IMR-90 (cell line): Measurements from ENCODE around the gene CACNA2D3. TPM values are rescaled to one million over a fixed set of nuclear protein-coding genes. Genes with fewer than 3 reads are reported as not detected.

Experiments used
- ATAC-seq: fragments of 200-7000 bp; cut with Tn5 transposase; 2 replicates; pipeline ENCODE4 v1.9.1; 2020; ENCODE audit warnings: low read depth, mild to moderate bottlenecking, moderate library complexity
- BruUV-seq: library from RNA; stranded (reverse); fragments of 400-500 nt; replicated peaks from 2 replicates; lab custom pipeline; 2021; lab: Mats Ljungman, UMichigan
- CTCF ChIA-PET: fragments of 300-600 bp; formaldehyde crosslinking; extraction: SDS; loops from one replicate; lab custom pipeline; 2021; ENCODE audit warnings: antibody characterized with exemption; lab: Yijun Ruan, JAX
- POLR2A ChIA-PET: fragments of 300-600 bp; sonication (Branson Sonifier 250); formaldehyde crosslinking; loops from one replicate; lab custom pipeline; 2022; ENCODE audit warnings: antibody characterized with exemption; ENCODE audit not compliant: unreplicated experiment; lab: Charles Lee
- DNase-seq: peaks from one replicate; pipeline ENCODE4 v3.0.0; 2013
- H2AFZ ChIP-seq: replicated peaks from 2 replicates; pipeline ENCODE3; 2013; ENCODE audit warnings: low read length, mild to moderate bottlenecking; ENCODE audit not compliant: poor library complexity
- H2AK5ac ChIP-seq: 2 replicates; pipeline ENCODE4 v1.6.1; 2013; ENCODE audit warnings: low read depth, low read length, inconsistent platforms
- H2AK9ac ChIP-seq: replicated peaks from 2 replicates; pipeline ENCODE3; 2013; ENCODE audit warnings: mild to moderate bottlenecking, low read depth, low read length, moderate library complexity; ENCODE audit not compliant: poor library complexity
- H2BK120ac ChIP-seq: 2 replicates; pipeline ENCODE4 v1.6.1; 2013; ENCODE audit warnings: low read depth, low read length, inconsistent platforms
- H2BK15ac ChIP-seq: 3 replicates; pipeline ENCODE4 v1.6.1; 2013; ENCODE audit warnings: low read depth, low read length, inconsistent platforms
- H2BK20ac ChIP-seq: 2 replicates; pipeline ENCODE4 v1.6.1; 2013; ENCODE audit warnings: low read depth, mild to moderate bottlenecking, inconsistent platforms, low read length, moderate library complexity
- H2BK5ac ChIP-seq: 2 replicates; pipeline ENCODE4 v1.6.1; 2013; ENCODE audit warnings: mild to moderate bottlenecking, low read depth, low read length, inconsistent platforms; ENCODE audit not compliant: poor library complexity, severe bottlenecking
- H3K14ac ChIP-seq: replicated peaks from 2 replicates; pipeline ENCODE4 v1.6.1; 2013; ENCODE audit warnings: low read depth, low read length, inconsistent platforms
- H3K18ac ChIP-seq: 2 replicates; pipeline ENCODE4 v1.6.1; 2013; ENCODE audit warnings: low read depth, low read length, control low read depth
- H3K23ac ChIP-seq: 2 replicates; pipeline ENCODE4 v1.6.1; 2013; ENCODE audit warnings: low read depth, low read length, inconsistent platforms
- H3K27ac ChIP-seq: 2 replicates; pipeline ENCODE4 v1.5.1; 2013; ENCODE audit warnings: mild to moderate bottlenecking, control low read depth, low read length; ENCODE audit not compliant: insufficient read depth
- H3K27me3 ChIP-seq: 2 replicates; pipeline ENCODE4 v1.6.1; 2013; ENCODE audit warnings: low read length; ENCODE audit not compliant: control insufficient read depth, insufficient read depth
- H3K36me3 ChIP-seq: 2 replicates; pipeline ENCODE4 v1.6.1; 2013; ENCODE audit warnings: low read length, mixed read lengths; ENCODE audit not compliant: control insufficient read depth, insufficient read depth
- H3K4ac ChIP-seq: 2 replicates; pipeline ENCODE4 v1.6.1; 2013; ENCODE audit warnings: low read depth, low read length, inconsistent platforms
- H3K4me1 ChIP-seq: 2 replicates; pipeline ENCODE4 v1.6.1; 2013; ENCODE audit warnings: low read length, mixed read lengths; ENCODE audit not compliant: control insufficient read depth, insufficient read depth
- H3K4me2 ChIP-seq: 2 replicates; pipeline ENCODE4 v1.6.1; 2013; ENCODE audit warnings: low read depth, mild to moderate bottlenecking, control low read depth, low read length, moderate library complexity
- H3K4me3 ChIP-seq: 2 replicates; pipeline ENCODE4 v1.5.1; 2013; ENCODE audit warnings: low read depth, mild to moderate bottlenecking, control low read depth, low read length, moderate library complexity; ENCODE audit not compliant: insufficient read depth
- H3K56ac ChIP-seq: 2 replicates; pipeline ENCODE4 v1.6.1; 2013; ENCODE audit warnings: low read length, inconsistent platforms; ENCODE audit not compliant: insufficient read depth; ENCODE audit errors: extremely low read depth
- H3K79me1 ChIP-seq, 2 experiments: 2 replicates each; pipeline ENCODE4 v1.6.1; 2013; ENCODE audit warnings: low read length in 2 of 2, inconsistent platforms in 1 of 2, low read depth in 1 of 2
- H3K9ac ChIP-seq: 2 replicates; pipeline ENCODE4 v1.6.1; 2013; ENCODE audit warnings: low read depth, low read length, control low read depth
- H3K9me1 ChIP-seq: 2 replicates; pipeline ENCODE4 v1.6.1; 2013; ENCODE audit warnings: low read length, inconsistent platforms; ENCODE audit not compliant: insufficient read depth
- H3K9me3 ChIP-seq: 2 replicates; pipeline ENCODE4 v1.6.1; 2013; ENCODE audit warnings: low read length; ENCODE audit not compliant: control insufficient read depth, insufficient read depth
- H4K20me1 ChIP-seq: 2 replicates; pipeline ENCODE4 v1.6.1; 2013; ENCODE audit warnings: low read length, inconsistent platforms; ENCODE audit not compliant: insufficient read depth
- H4K5ac ChIP-seq: 2 replicates; pipeline ENCODE4 v1.6.1; 2013; ENCODE audit warnings: mild to moderate bottlenecking, low read depth, low read length, control low read depth
- H4K8ac ChIP-seq, 2 experiments: 2 replicates each; pipeline ENCODE4 v1.6.1; 2013; ENCODE audit warnings: low read depth in 2 of 2, low read length in 2 of 2, control low read depth in 1 of 2, inconsistent platforms in 1 of 2
- H4K91ac ChIP-seq: 2 replicates; pipeline ENCODE4 v1.6.1; 2013; ENCODE audit warnings: low read depth, low read length, inconsistent platforms; ENCODE audit not compliant: insufficient read depth
- BHLHE40 ChIP-seq: fragments of 150-350 bp; IDR thresholded peaks from 2 replicates; pipeline ENCODE4 v1.6.1; 2016; ENCODE audit warnings: mild to moderate bottlenecking, low read depth, low read length
- CEBPB ChIP-seq: IDR thresholded peaks from 2 replicates; pipeline ENCODE4 v1.6.1; 2012; ENCODE audit warnings: low read depth, low read length, improper control_type of control experiment
- CHD1 ChIP-seq: IDR thresholded peaks from 2 replicates; pipeline ENCODE4 v1.6.1; 2012; ENCODE audit warnings: low read depth, low read length, improper control_type of control experiment
- CTCF ChIP-seq: conservative IDR thresholded peaks from 2 replicates; pipeline ENCODE4 v1.5.1; 2012; ENCODE audit warnings: mild to moderate bottlenecking, low read depth, low read length, improper control_type of control experiment
- ELK1 ChIP-seq: fragments of 150-350 bp; IDR thresholded peaks from 2 replicates; pipeline ENCODE4 v1.6.1; 2016; ENCODE audit warnings: low read depth, mild to moderate bottlenecking, low read length, moderate library complexity, borderline replicate concordance
- FOS ChIP-seq: fragments of 150-350 bp; IDR thresholded peaks from 2 replicates; pipeline ENCODE4 v1.6.1; 2016; ENCODE audit warnings: low read depth, low read length
- MAFK ChIP-seq: IDR thresholded peaks from 2 replicates; pipeline ENCODE4 v1.6.1; 2012; ENCODE audit warnings: low read depth, low read length, improper control_type of control experiment
- MXI1 ChIP-seq: IDR thresholded peaks from 2 replicates; pipeline ENCODE4 v1.6.1; 2012; ENCODE audit warnings: low read depth, mild to moderate bottlenecking, low read length, moderate library complexity, borderline replicate concordance
- NFE2L2 ChIP-seq: fragments of 150-350 bp; IDR thresholded peaks from 2 replicates; pipeline ENCODE4 v1.6.1; 2016; ENCODE audit warnings: low read depth, mild to moderate bottlenecking, low read length
- POLR2A ChIP-seq: IDR thresholded peaks from 2 replicates; pipeline ENCODE4 v1.6.1; 2012; ENCODE audit warnings: mild to moderate bottlenecking, low read depth, low read length
- RAD21 ChIP-seq: IDR thresholded peaks from 2 replicates; pipeline ENCODE4 v1.6.1; 2012; ENCODE audit warnings: low read length, improper control_type of control experiment
- RCOR1 ChIP-seq: IDR thresholded peaks from 2 replicates; pipeline ENCODE4 v1.6.1; 2012; ENCODE audit warnings: mild to moderate bottlenecking, low read length, improper control_type of control experiment; ENCODE audit not compliant: insufficient replicate concordance
- RFX5 ChIP-seq: IDR thresholded peaks from 2 replicates; pipeline ENCODE4 v1.8.0; 2012; ENCODE audit warnings: low read depth, mild to moderate bottlenecking, low read length, moderate library complexity
- USF2 ChIP-seq: fragments of 150-350 bp; IDR thresholded peaks from 2 replicates; pipeline ENCODE4 v1.6.1; 2017; ENCODE audit warnings: mild to moderate bottlenecking, antibody characterized with exemption, low read length, low read depth
- WGBS, 2 experiments: methylation state at CpG; one replicate each; pipeline versions ENCODE4 v1.1.5 to v1.1.7; 2013; ENCODE audit warnings: missing lambda C conversion rate in 2 of 2; ENCODE audit not compliant: insufficient read length in 1 of 2; ENCODE audit errors: extremely low coverage in 2 of 2; 5-methylcytosine and 5-hydroxymethylcytosine counted together
- dilution Hi-C: fragments of 300-500 bp; cut with HindIII; formaldehyde crosslinking; loops from one replicate; pipeline ENCODE4 v1.14.3; 2018; ENCODE audit warnings: low sequenced_read_pairs; ENCODE audit not compliant: unreplicated experiment
- in situ Hi-C: fragments of 300-500 bp; cut with MboI; formaldehyde crosslinking; loops from 3 replicates; pipeline ENCODE4 v1.14.3; 2019; ENCODE audit warnings: low sequenced_read_pairs, inconsistent platforms, mixed read lengths
- intact Hi-C: fragments of 100-400 bp; cut with micrococcal nuclease; formaldehyde crosslinking; loops from 2 replicates; pipeline ENCODE4 v1.10.0; 2022
- polyA plus RNA-seq, 3 experiments: library from polyadenylated mRNA; depleted of rRNA; stranded (reverse); fragments of >200 nt; gene quantifications; 2 replicates each; pipeline ENCODE4 v1.2.3, GENCODE V29; 2012; ENCODE audit warnings: low replicate concordance in 1 of 3
- total RNA-seq: library from RNA; depleted of rRNA; stranded (reverse); fragments of >200 nt; gene quantifications from 2 replicates; pipeline ENCODE4 v1.2.3, GENCODE V29; 2012

CACNA2D3 gene
- total and polyA plus RNA-seq, 2 of the 4 experiments (the other 2 are of a cell fraction) = 0.36 to 0.41 TPM

- Histone ChIP-seq H3K36me3 (no peaks in the 10 kb centered on the region), H3K9me3 (no peaks in the 10 kb centered on the region), H3K27me3 (no peaks in the 10 kb centered on the region; the same call in 1 of the 2 replicates), H2AK5ac (peak overlapping the region; percentile 63), H3K23ac (no peak overlapping the region), H3K14ac (no peak overlapping the region), H3K79me1 (no peaks in the 10 kb centered on the region), H3K4me2 (no peak overlapping the region), H2BK20ac (peak overlapping the region; percentile 41), H3K9ac (no peak overlapping the region), H2BK15ac (peak overlapping the region; percentile 15; the same call in 1 of the 3 replicates), H3K4me3 (no peak overlapping the region), H3K4ac (peak overlapping the region; percentile 43), H2BK5ac (no peak overlapping the region), H4K20me1 (no peaks in the 10 kb centered on the region), H2AK9ac (no peak overlapping the region), H3K56ac (no peak overlapping the region), H4K91ac (peak overlapping the region; percentile 36; the same call in 1 of the 2 replicates), H2AFZ (peak overlapping the region; percentile 13), H3K18ac (no peak overlapping the region), H3K9me1 (peaks cover 20% of the 10 kb centered on the region; the same call in 1 of the 2 replicates), H3K4me1 (peaks cover 3% of the 10 kb centered on the region), H3K27ac (no peak overlapping the region), H4K8ac (no peak overlapping the region), H2BK120ac (0 out of 2 replicates have a peak overlapping the region, but pooled peaks have one; percentile 21), H4K5ac (no peak overlapping the region)
- peak; percentile 26 for DNase-seq
- in situ Hi-C loops (loop anchor here (10.0 to 25.0 kb wide), 2 partner anchors 401 to 863 kb away; no protein-coding TSS in a partner anchor), dilution Hi-C loops (no loop called here), intact Hi-C loops (no loop called here)
- ChIA-PET POLR2A (no interaction called here), CTCF (interaction anchor here (0.8 kb wide), 2 partner anchors 288 to 605 kb away, joined by 3 read pairs; no protein-coding TSS in a partner anchor)
- no peak for ATAC-seq
- BruUV-seq = no TSS peak
- 73% methylated on average over 1 of the region's 9 CpGs; no CpG with 5 or more reads in 1 of the 2 experiments for WGBS, 2 experiments
- TF ChIP-seq FOS = no peak
- no peak for TF ChIP-seq RCOR1
- no peak for TF ChIP-seq USF2
- TF ChIP-seq RAD21 = no peak
- TF ChIP-seq MXI1 = no peak
- no peak for TF ChIP-seq CHD1
- TF ChIP-seq ELK1 = no peak
- TF ChIP-seq MAFK = no peak
- TF ChIP-seq CTCF = no peak
- no peak for TF ChIP-seq POLR2A
- TF ChIP-seq CEBPB = no peak
- TF ChIP-seq NFE2L2 = no peak
- no peak for TF ChIP-seq RFX5
- TF ChIP-seq BHLHE40 = no peak
Measured at GRCh38 chr3:54861248-54862067, 739.1 kb downstream of the CACNA2D3 start.
